NT2/D1 (cell line): ENCODE results near the gene DIP2C.
"Not testable (repeated sequence)": the region's sequence is repeated elsewhere in the genome, so short reads cannot be mapped to it uniquely, and the experiment has no call there.

Experiments used
- DNase-seq: peaks from one replicate; pipeline ENCODE4 v3.0.0-alpha.2; 2011; ENCODE audit warnings: low read depth, low spot score
- H3K27me3 ChIP-seq: 2 replicates; pipeline ENCODE4 v1.6.0; 2011; ENCODE audit warnings: mild to moderate bottlenecking; ENCODE audit not compliant: insufficient read length, insufficient read depth
- H3K36me3 ChIP-seq: 2 replicates; pipeline ENCODE4 v1.6.1; 2011; ENCODE audit warnings: mild to moderate bottlenecking, low read length, mixed read lengths; ENCODE audit not compliant: insufficient read depth, insufficient read length
- H3K4me1 ChIP-seq: 2 replicates; pipeline ENCODE4 v1.5.1; 2011; ENCODE audit not compliant: insufficient read depth, insufficient read length
- H3K4me3 ChIP-seq: 2 replicates; pipeline ENCODE4 v1.5.1; 2011; ENCODE audit warnings: low read depth; ENCODE audit not compliant: insufficient read length
- H3K9ac ChIP-seq: 2 replicates; pipeline ENCODE4 v1.6.0; 2011; ENCODE audit warnings: low read depth; ENCODE audit not compliant: insufficient read length
- H3K9me3 ChIP-seq: 2 replicates; pipeline ENCODE4 v1.5.1; 2011; ENCODE audit warnings: mild to moderate bottlenecking, low read length; ENCODE audit not compliant: insufficient read depth
- SUZ12 ChIP-seq: IDR thresholded peaks from 2 replicates; pipeline ENCODE4 v1.6.1; 2011; ENCODE audit not compliant: insufficient read length, insufficient read depth; ENCODE audit errors: extremely low read depth
- YY1 ChIP-seq: IDR thresholded peaks from 2 replicates; pipeline ENCODE4 v1.6.1; 2011; ENCODE audit not compliant: insufficient read length, insufficient read depth
- ZNF274 ChIP-seq: IDR thresholded peaks from 2 replicates; pipeline ENCODE4 v1.6.1; 2011; ENCODE audit warnings: mild to moderate bottlenecking, low read depth, low read length

DIP2C gene

GRCh38 chr10:372566-372965 lies 316.9 kb downstream of the DIP2C start:
- Histone ChIP-seq H3K4me1 (peaks cover 7% of the 10 kb centered on the region), H3K27me3 (no peaks in the 10 kb centered on the region), H3K36me3 (peaks cover 17% of the 10 kb centered on the region), H3K9ac (no peak overlapping the region), H3K9me3 (no peaks in the 10 kb centered on the region), H3K4me3 (no peak overlapping the region)
- no peak for TF ChIP-seq YY1
- TF ChIP-seq SUZ12: no peak
- no peak for TF ChIP-seq ZNF274
- DNase-seq: no peak

DNA sequence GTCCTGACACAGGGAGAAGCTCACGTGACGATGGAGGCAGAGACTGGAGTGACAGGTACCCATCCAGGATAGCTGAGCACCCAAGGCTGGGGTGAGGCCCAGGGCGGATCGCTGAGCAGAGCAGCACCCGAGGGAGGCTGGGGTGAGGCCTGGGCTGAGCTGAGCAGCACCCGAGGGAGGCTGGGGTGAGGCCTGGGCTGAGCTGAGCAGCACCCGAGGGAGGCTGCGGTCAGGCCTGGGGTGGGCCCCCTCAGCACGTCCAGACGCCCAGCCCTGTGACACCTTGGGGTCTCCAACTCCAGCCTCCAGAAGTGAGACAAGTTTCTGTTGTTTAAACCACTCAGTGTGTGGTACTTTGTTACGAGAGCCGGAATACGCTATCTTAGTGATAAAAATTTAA lies 318.0 kb downstream of the DIP2C start:
- H3K27me3 ChIP-seq: no peaks in the 10 kb centered on the region
- peaks cover 19% of the 10 kb centered on the region for H3K36me3 ChIP-seq
- H3K4me1 ChIP-seq: peaks cover 7% of the 10 kb centered on the region

DNA sequence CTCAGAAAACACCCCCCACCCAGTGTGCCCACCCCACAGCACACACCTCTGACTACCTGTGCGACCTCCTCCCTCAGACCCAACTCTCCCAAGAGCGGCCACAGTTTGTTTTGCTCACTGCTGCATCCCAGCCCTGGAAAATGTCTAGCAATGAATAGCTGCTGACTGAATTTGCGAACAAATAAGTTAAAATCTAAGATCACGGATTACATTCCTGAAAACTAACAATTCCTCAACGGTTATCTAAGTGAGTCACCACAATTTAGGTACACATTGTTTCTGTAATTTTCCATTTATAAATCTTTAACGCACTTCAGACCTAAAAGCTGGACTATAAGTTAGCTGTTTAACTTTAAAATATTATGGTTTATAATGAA lies 319.0 kb downstream of the DIP2C start:
- no peak for TF ChIP-seq SUZ12
- no peak for TF ChIP-seq ZNF274
- no peak for TF ChIP-seq YY1
- no peaks in the 10 kb centered on the region for H3K27me3 ChIP-seq
- DNase-seq: no peak

More for the DNA sequence above, 318.0 kb downstream of the DIP2C start:
- Histone ChIP-seq H3K9ac (no peak overlapping the region), H3K4me3 (no peak overlapping the region), H3K9me3 (no peaks in the 10 kb centered on the region)
- no peak for DNase-seq
- no peak for TF ChIP-seq ZNF274
- TF ChIP-seq SUZ12: no peak
- no peak for TF ChIP-seq YY1

GRCh38 chr10:369684-370448 lies 319.6 kb downstream of the DIP2C start:
- H3K4me3 ChIP-seq: no peak overlapping the region
- peaks cover 7% of the 10 kb centered on the region for H3K4me1 ChIP-seq
- peaks cover 26% of the 10 kb centered on the region for H3K36me3 ChIP-seq
- H3K27me3 ChIP-seq: no peaks in the 10 kb centered on the region
- no peak for DNase-seq
- no peak for TF ChIP-seq ZNF274
- TF ChIP-seq SUZ12: no peak
- TF ChIP-seq YY1: no peak
- H3K9me3 ChIP-seq: no peaks in the 10 kb centered on the region
- H3K9ac ChIP-seq: no peak overlapping the region

More for the DNA sequence above, 319.0 kb downstream of the DIP2C start:
- H3K9ac ChIP-seq: no peak overlapping the region
- peaks cover 26% of the 10 kb centered on the region for H3K36me3 ChIP-seq
- H3K4me1 ChIP-seq: peaks cover 7% of the 10 kb centered on the region
- no peak overlapping the region for H3K4me3 ChIP-seq
- H3K9me3 ChIP-seq: no peaks in the 10 kb centered on the region

GRCh38 chr10:369221-369683 lies 320.2 kb downstream of the DIP2C start:
- Histone ChIP-seq H3K4me3 (no peak overlapping the region), H3K9ac (no peak overlapping the region)
- DNase-seq: no peak

DNA sequence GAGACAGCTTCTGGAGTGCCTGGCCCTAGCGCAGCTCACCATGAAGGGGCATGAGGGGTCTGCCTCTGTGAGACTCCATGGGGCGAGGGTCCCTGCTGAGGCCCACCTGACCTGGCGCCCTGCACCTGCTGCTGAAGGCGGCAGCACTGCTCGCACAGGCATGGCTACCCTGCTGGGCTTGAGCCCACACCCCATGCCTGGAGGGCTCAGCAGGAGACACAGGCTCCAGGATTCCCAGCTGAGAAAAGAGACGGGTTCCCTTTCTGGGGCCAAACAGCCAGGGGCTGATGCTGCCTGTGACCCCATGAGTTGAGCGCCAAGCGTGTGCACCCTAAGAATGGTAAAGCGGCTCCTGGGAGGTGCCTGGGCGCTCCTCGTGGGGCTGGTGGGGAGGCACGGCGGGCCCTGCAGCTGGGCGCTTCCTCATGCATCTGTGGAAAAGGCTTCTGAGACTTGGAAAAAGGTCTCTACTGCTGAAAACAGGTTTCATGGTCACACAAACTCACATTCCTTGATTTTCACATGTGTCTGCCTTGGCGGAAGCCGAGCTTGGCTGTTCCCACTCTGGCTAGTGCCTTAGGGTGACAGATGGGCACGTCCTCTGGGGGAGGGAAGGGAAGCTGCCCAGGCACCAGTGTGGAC lies 320.8 kb downstream of the DIP2C start:
- no peak for DNase-seq
- no peak for TF ChIP-seq SUZ12
- TF ChIP-seq ZNF274: no peak
- TF ChIP-seq YY1: no peak
- no peak overlapping the region for H3K9ac ChIP-seq
- no peaks in the 10 kb centered on the region for H3K9me3 ChIP-seq
- H3K36me3 ChIP-seq: peaks cover 34% of the 10 kb centered on the region
- no peaks in the 10 kb centered on the region for H3K27me3 ChIP-seq
- H3K4me3 ChIP-seq: no peak overlapping the region
- H3K4me1 ChIP-seq: peaks cover 7% of the 10 kb centered on the region

More at GRCh38 chr10:369221-369683, 320.2 kb downstream of the DIP2C start:
- peaks cover 7% of the 10 kb centered on the region for H3K4me1 ChIP-seq
- H3K36me3 ChIP-seq: peaks cover 29% of the 10 kb centered on the region
- H3K9me3 ChIP-seq: no peaks in the 10 kb centered on the region
- no peaks in the 10 kb centered on the region for H3K27me3 ChIP-seq
- no peak for TF ChIP-seq SUZ12
- TF ChIP-seq YY1: no peak
- TF ChIP-seq ZNF274: no peak

GRCh38 chr10:368107-368506 lies 321.4 kb downstream of the DIP2C start:
- peaks cover 39% of the 10 kb centered on the region for H3K36me3 ChIP-seq
- H3K9ac ChIP-seq, H3K9me3 ChIP-seq, H3K27me3 ChIP-seq, H3K4me1 ChIP-seq, H3K4me3 ChIP-seq, DNase-seq: not testable (repeated sequence)
